ENCODE data around the gene SLC47A1.
"Not testable (repeated sequence)": the region's sequence is repeated elsewhere in the genome, so short reads cannot be mapped to it uniquely, and the experiment has no call there.

The SLC47A1 gene

GRCh38 chr17:19523690-19524089, 10.0 kb upstream of the SLC47A1 start:
- DNase-seq (ENCODE audit: low spot score), result no peak

GRCh38 chr17:19526950-19527349, 6.7 kb upstream of the SLC47A1 start:
- not testable (repeated sequence) for DNase-seq (ENCODE audit: low spot score)

- DNase-seq (ENCODE audit: low spot score), result no peak
These were observed 1.7 kb upstream of the SLC47A1 start for GRCh38 chr17:19531780-19532501.

- no peak for DNase-seq (ENCODE audit: low spot score)
These were observed 477 bp upstream of the SLC47A1 start for GRCh38 chr17:19533036-19533717.

GRCh38 chr17:19534562-19535149, 1.0 kb downstream of the SLC47A1 start:
- DNase-seq (ENCODE audit: low spot score), result no peak

- no peak for DNase-seq (ENCODE audit: low spot score)
These were observed 3.5 kb downstream of the SLC47A1 start for GRCh38 chr17:19537111-19537510.

GRCh38 chr17:19538095-19539039, 4.7 kb downstream of the SLC47A1 start:
- DNase-seq (ENCODE audit: low spot score), result no peak

GRCh38 chr17:19539040-19539399, 5.4 kb downstream of the SLC47A1 start:
- DNase-seq (ENCODE audit: low spot score), result no peak

- DNase-seq (ENCODE audit: low spot score), result no peak
These were observed 6.2 kb downstream of the SLC47A1 start for GRCh38 chr17:19539841-19540311.

GRCh38 chr17:19540706-19541370, 7.2 kb downstream of the SLC47A1 start:
- DNase-seq (ENCODE audit: low spot score), result no peak

- no peak for DNase-seq (ENCODE audit: low spot score)
These were observed 7.8 kb downstream of the SLC47A1 start for GRCh38 chr17:19541445-19541844.

- no peak for DNase-seq (ENCODE audit: low spot score)
These were observed 8.6 kb downstream of the SLC47A1 start for GRCh38 chr17:19542247-19542646.

GRCh38 chr17:19544366-19544765, 10.7 kb downstream of the SLC47A1 start:
- DNase-seq (ENCODE audit: low spot score), result no peak

- DNase-seq (ENCODE audit: low spot score), result no peak
These were observed 12.8 kb downstream of the SLC47A1 start for GRCh38 chr17:19546289-19547065.

- no peak for DNase-seq (ENCODE audit: low spot score)
These were observed 16.3 kb downstream of the SLC47A1 start for GRCh38 chr17:19549746-19550623.

GRCh38 chr17:19551165-19551564, 17.5 kb downstream of the SLC47A1 start:
- no peak for DNase-seq (ENCODE audit: low spot score)

- DNase-seq (ENCODE audit: low spot score), result no peak
These were observed 18.0 kb downstream of the SLC47A1 start for GRCh38 chr17:19551591-19552148.

- DNase-seq (ENCODE audit: low spot score), result no peak
These were observed 19.4 kb downstream of the SLC47A1 start for GRCh38 chr17:19553036-19553435.

GRCh38 chr17:19554393-19554792, 20.7 kb downstream of the SLC47A1 start:
- DNase-seq (ENCODE audit: low spot score), result no peak
